A549 (cell line): Measurements from ENCODE around the gene FIGN. TPM values are rescaled to one million over a fixed set of nuclear protein-coding genes. Genes with fewer than 3 reads are reported as not detected.
A peak's percentile ranks its signal among the peaks of the same experiment; 100 is the strongest.

ENCODE experiments used
- ATAC-seq, 2 experiments: fragments of 200-7000 bp in 1 of 2; fragments of >200 bp in 1 of 2; cut with Nextera tagmentation in 1 of 2; cut with Tn5 transposase in 1 of 2; 3 replicates each; pipeline versions ENCODE4 v1.8.0 to v1.9.1; 2018 to 2020; ENCODE audit warnings: mild to moderate bottlenecking in 1 of 2, moderate library complexity in 1 of 2
- CTCF ChIA-PET: fragments of 300-600 bp; sonication (Branson Sonifier 250); formaldehyde crosslinking; extraction: SDS; loops from one replicate; lab custom pipeline; 2021; ENCODE audit warnings: antibody characterized with exemption, inconsistent platforms; lab: Yijun Ruan, JAX
- POLR2A ChIA-PET: fragments of 350-600 bp; formaldehyde crosslinking; extraction: SDS; loops from one replicate; lab custom pipeline; 2021; ENCODE audit warnings: antibody characterized with exemption, inconsistent platforms; lab: Yijun Ruan, JAX
- DNase-seq, 2 experiments: peaks; one replicate each; pipeline versions ENCODE4 v3.0.0 to v3.0.0-alpha.2; 2011 to 2016; ENCODE audit warnings: low read depth in 1 of 2, low spot score in 1 of 2
- FAIRE-seq: peaks from 2 replicates; lab custom pipeline; 2011; peaks lifted over from hg19 to GRCh38; lab: Jason Lieb, UNC
- H3K27ac ChIP-seq, 2 experiments: fragments of >200 bp; sonication (Bioruptor Twin); formaldehyde crosslinking; 3 replicates each; pipeline ENCODE4 v1.5.1; 2016 to 2017
- H3K4me1 ChIP-seq: fragments of >200 bp; sonication (Bioruptor Twin); formaldehyde crosslinking; 3 replicates; pipeline ENCODE4 v1.6.1; 2016
- H3K4me2 ChIP-seq: fragments of >200 bp; sonication (Bioruptor Twin); formaldehyde crosslinking; 3 replicates; pipeline ENCODE4 v1.6.1; 2016
- H3K4me3 ChIP-seq: fragments of >200 bp; sonication (Bioruptor Twin); formaldehyde crosslinking; 3 replicates; pipeline ENCODE4 v1.5.1; 2016
- H3K9me3 ChIP-seq: fragments of >200 bp; sonication (Bioruptor Twin); formaldehyde crosslinking; 3 replicates; pipeline ENCODE4 v1.6.1; 2016
- ATOH8 ChIP-seq: fragments of 250-450 bp; sonication (Bioruptor Pico); IDR thresholded peaks from 2 replicates; pipeline ENCODE4 v1.5.0; 2020; ENCODE audit warnings: low read depth, mild to moderate bottlenecking, moderate library complexity
- BHLHE40 ChIP-seq: IDR thresholded peaks from 2 replicates; pipeline ENCODE4 v1.6.1; 2012; ENCODE audit warnings: low read depth, low read length, inconsistent platforms
- CBX8 ChIP-seq: fragments of 200-600 bp; sonication (generic); IDR thresholded peaks from 2 replicates; pipeline ENCODE4 v1.6.1; 2016
- CHD2 ChIP-seq: fragments of 150-350 bp; IDR thresholded peaks from 2 replicates; pipeline ENCODE4 v1.6.1; 2014; ENCODE audit warnings: low read length; ENCODE audit not compliant: partially characterized antibody
- CTCF ChIP-seq: fragments of >200 bp; sonication (Bioruptor Twin); formaldehyde crosslinking; IDR thresholded peaks from 3 replicates; pipeline ENCODE4 v1.5.1; 2016
- E2F6 ChIP-seq: IDR thresholded peaks from 2 replicates; pipeline ENCODE4 v1.6.1; 2012; ENCODE audit warnings: low read depth, borderline replicate concordance
- EHF ChIP-seq: fragments of 250-450 bp; sonication (Bioruptor Pico); IDR thresholded peaks from 2 replicates; pipeline ENCODE4 v1.5.0; 2020; ENCODE audit warnings: mild to moderate bottlenecking
- EP300 ChIP-seq, 2 experiments: fragments of >200 bp; sonication (Bioruptor Twin); formaldehyde crosslinking; IDR thresholded peaks; 2 replicates in 1 of 2; 3 replicates in 1 of 2; pipeline ENCODE4 v1.6.1; 2016 to 2017
- FOSB ChIP-seq: fragments of 250-450 bp; sonication (Bioruptor Pico); IDR thresholded peaks from 2 replicates; pipeline ENCODE4 v1.5.0; 2020; ENCODE audit warnings: mild to moderate bottlenecking, moderate library complexity
- FOXS1 ChIP-seq: fragments of 250-450 bp; sonication (Bioruptor Pico); IDR thresholded peaks from 2 replicates; pipeline ENCODE4 v1.5.0; 2020; ENCODE audit warnings: mild to moderate bottlenecking, moderate library complexity
- HMGXB4 ChIP-seq: fragments of 250-450 bp; sonication (Bioruptor Pico); IDR thresholded peaks from 2 replicates; pipeline ENCODE4 v1.5.0; 2021; ENCODE audit warnings: mild to moderate bottlenecking, moderate library complexity, borderline replicate concordance
- HOXB13 ChIP-seq: fragments of 250-450 bp; sonication (Bioruptor Pico); IDR thresholded peaks from 2 replicates; pipeline ENCODE4 v1.5.0; 2020; ENCODE audit warnings: low read depth, mild to moderate bottlenecking, moderate library complexity
- HOXB5 ChIP-seq: fragments of 250-450 bp; sonication (Bioruptor Pico); IDR thresholded peaks from 2 replicates; pipeline ENCODE4 v1.5.0; 2020; ENCODE audit warnings: mild to moderate bottlenecking, moderate library complexity
- KDM1A ChIP-seq: fragments of 200-600 bp; sonication (generic); IDR thresholded peaks from 2 replicates; pipeline ENCODE4 v1.6.1; 2016; ENCODE audit warnings: low read depth, mild to moderate bottlenecking
- MAFK ChIP-seq: fragments of 450-650 bp; IDR thresholded peaks from 2 replicates; pipeline ENCODE4 v1.6.1; 2014; ENCODE audit not compliant: partially characterized antibody
- MAZ ChIP-seq: fragments of 150-350 bp; IDR thresholded peaks from 2 replicates; pipeline ENCODE4 v1.6.1; 2014; ENCODE audit warnings: antibody characterized with exemption, low read depth, low read length, borderline replicate concordance
- NFE2L2 ChIP-seq: fragments of 150-350 bp; conservative IDR thresholded peaks from 2 replicates; pipeline ENCODE4 v1.6.1; 2014; ENCODE audit warnings: low read length
- NPAS2 ChIP-seq: fragments of 250-450 bp; sonication (Bioruptor Pico); IDR thresholded peaks from 2 replicates; pipeline ENCODE4 v1.8.0; 2022; ENCODE audit warnings: mild to moderate bottlenecking, moderate library complexity, borderline replicate concordance
- PBX3 ChIP-seq: IDR thresholded peaks from 2 replicates; pipeline ENCODE4 v1.6.1; 2012
- POLR2AphosphoS2 ChIP-seq: conservative IDR thresholded peaks from 2 replicates; pipeline ENCODE4 v1.6.1; 2012; ENCODE audit warnings: low read length, improper control_type of control experiment, inconsistent platforms
- RAD21 ChIP-seq, 2 experiments: fragments of >200 bp in 1 of 2; sonication (Bioruptor Twin) in 1 of 2; formaldehyde crosslinking in 1 of 2; IDR thresholded peaks in 1 of 2; conservative IDR thresholded peaks in 1 of 2; 2 replicates in 1 of 2; 3 replicates in 1 of 2; pipeline ENCODE4 v1.6.1; 2012 to 2018; ENCODE audit warnings: inconsistent platforms in 1 of 2
- RARB ChIP-seq: fragments of 250-450 bp; sonication (Bioruptor Pico); IDR thresholded peaks from 2 replicates; pipeline ENCODE4 v1.8.0; 2021; ENCODE audit warnings: mild to moderate bottlenecking, moderate library complexity
- RCOR1 ChIP-seq: fragments of 150-350 bp; IDR thresholded peaks from 2 replicates; pipeline ENCODE4 v1.6.1; 2014; ENCODE audit warnings: antibody characterized with exemption, low read length, low read depth
- RNF2 ChIP-seq: fragments of 200-600 bp; sonication (generic); IDR thresholded peaks from 2 replicates; pipeline ENCODE4 v1.6.1; 2016; ENCODE audit warnings: low read depth, mild to moderate bottlenecking, antibody characterized with exemption, moderate library complexity, borderline replicate concordance
- TFCP2L1 ChIP-seq: fragments of 250-450 bp; sonication (Bioruptor Pico); IDR thresholded peaks from 2 replicates; pipeline ENCODE4 v1.5.0; 2021; ENCODE audit warnings: mild to moderate bottlenecking
- TP53 ChIP-seq: fragments of 250-450 bp; sonication (Bioruptor Pico); IDR thresholded peaks from 2 replicates; pipeline ENCODE4 v1.5.0; 2021; ENCODE audit warnings: mild to moderate bottlenecking, moderate library complexity
- ZC3H11A ChIP-seq: fragments of 450-650 bp; IDR thresholded peaks from 2 replicates; pipeline ENCODE4 v1.6.1; 2014; ENCODE audit warnings: antibody characterized with exemption, mild to moderate bottlenecking
- WGBS: methylation state at CpG from one replicate; pipeline ENCODE4 v1.1.6; 2017; ENCODE audit errors: missing lambda C conversion rate; 5-methylcytosine and 5-hydroxymethylcytosine counted together
- polyA plus RNA-seq, 4 experiments: library from polyadenylated mRNA; depleted of rRNA in 3 of 4; stranded (reverse); fragments of >200 nt; fragmentation: RNase III in 1 of 4; extraction: RNeasy Plus Mini Kit Qiagen cat#74134 plus additional on column Dnase treatment in 1 of 4; gene quantifications; 2 replicates in 3 of 4; 3 replicates in 1 of 4; pipeline ENCODE4 v1.2.3, GENCODE V29; 2011 to 2017

FIGN gene
- polyA plus RNA-seq, 2 of the 4 experiments (the other 2 are of a cell fraction) = 1.9 to 3.8 TPM

GRCh38 chr2:163698857-163699256, 37.0 kb downstream of the FIGN start:
- TF ChIP-seq CBX8 = no peak
- no peak for TF ChIP-seq TFCP2L1
- no peak for TF ChIP-seq PBX3
- no peak for TF ChIP-seq RAD21 (conservative IDR thresholded peaks at IDR 0.05 in 1 of 2, IDR thresholded peaks at IDR 0.05 in 1 of 2)
- TF ChIP-seq E2F6 = no peak
- 93% methylated on average over 1 of the region's 1 CpG for WGBS
- POLR2A ChIA-PET = no interaction called here
- no peaks in the 10 kb centered on the region for H3K9me3 ChIP-seq
- H3K27ac ChIP-seq = no peak overlapping the region
- H3K4me1 ChIP-seq = no peaks in the 10 kb centered on the region
- ATAC-seq (0 out of 6 replicates have a peak, but pooled peaks of 1 of the 2 experiments have one; percentile 36), DNase-seq (no peak), FAIRE-seq (no peak)
- CTCF ChIA-PET = no interaction called here
- H3K4me2 ChIP-seq = no peak overlapping the region
- no peak overlapping the region for H3K4me3 ChIP-seq

- POLR2A ChIA-PET = no interaction called here
- H3K4me2 ChIP-seq = no peak overlapping the region
- peaks cover 6% of the 10 kb centered on the region for H3K4me1 ChIP-seq
- FAIRE-seq (no peak), ATAC-seq (no peak), DNase-seq (no peak)
- WGBS = 94% methylated on average over 5 of the region's 5 CpGs
- H3K9me3 ChIP-seq = no peaks in the 10 kb centered on the region
- no peak overlapping the region for H3K4me3 ChIP-seq
- CTCF ChIA-PET = no interaction called here
- no peak for TF ChIP-seq ATOH8 (CRISPR knock-in tag)
- TF ChIP-seq MAFK = no peak
- TF ChIP-seq E2F6 = no peak
- no peak for TF ChIP-seq TP53 (CRISPR knock-in tag)
- TF ChIP-seq FOSB = no peak
- no peak for TF ChIP-seq CHD2
- TF ChIP-seq FOXS1 (CRISPR knock-in tag) = no peak
- no peak for TF ChIP-seq NFE2L2
- no peak for TF ChIP-seq KDM1A
- no peak for TF ChIP-seq POLR2AphosphoS2
- no peak for TF ChIP-seq RARB (CRISPR knock-in tag)
- TF ChIP-seq RCOR1 = no peak
- no peak for TF ChIP-seq CBX8
- TF ChIP-seq NPAS2 (CRISPR knock-in tag) = no peak
- no peak for TF ChIP-seq ZC3H11A
- no peak for TF ChIP-seq HOXB13
- TF ChIP-seq, all 56 proteins: peak for 0
- no peak overlapping the region for H3K27ac ChIP-seq
Observed at GRCh38 chr2:163697846-163698637, 37.8 kb downstream of the FIGN start.

GRCh38 chr2:163697429-163697828, 38.4 kb downstream of the FIGN start:
- no peak for FAIRE-seq
- CTCF ChIA-PET = no interaction called here
- no peak for ATAC-seq
- TF ChIP-seq KDM1A (no peak), BHLHE40 (no peak), EP300 (IDR thresholded peaks at IDR 0.05) (no peak), HOXB13 (no peak), HOXB5 (CRISPR knock-in tag) (no peak), EHF (CRISPR knock-in tag) (no peak), MAZ (no peak), HMGXB4 (no peak), CBX8 (no peak), POLR2AphosphoS2 (no peak), CTCF (no peak), RNF2 (no peak)

More at GRCh38 chr2:163697429-163697828, 38.4 kb downstream of the FIGN start:
- 64% methylated on average over 3 of the region's 3 CpGs for WGBS
- no peak overlapping the region for H3K4me3 ChIP-seq
- H3K27ac ChIP-seq = no peak overlapping the region
- H3K4me1 ChIP-seq = peaks cover 12% of the 10 kb centered on the region
- H3K4me2 ChIP-seq = no peak overlapping the region
- no peaks in the 10 kb centered on the region for H3K9me3 ChIP-seq
- no peak for DNase-seq
- POLR2A ChIA-PET = interaction anchor here (0.7 kb wide), 1 partner anchor 416 kb away, joined by 8 read pairs; no protein-coding TSS in a partner anchor
